ENCODE results near the gene TP53BP2. TPM values are rescaled to one million over a fixed set of nuclear protein-coding genes. Genes with fewer than 3 reads are reported as not detected.

Gene TP53BP2
- total RNA-seq, 6 experiments from 2014 or later = 21.6 to 30.1 (median 26.4) TPM

- Mint-ChIP-seq H3K4me3 (peak overlapping the region; percentile 69), H3K4me1 (ENCODE audit: low read depth) (peaks cover 65% of the 10 kb centered on the region), H3K9me3 (no peaks in the 10 kb centered on the region), H3K36me3 (ENCODE audit: low read depth) (peaks cover 55% of the 10 kb centered on the region), H3K27ac (peak overlapping the region; percentile 90), H3K27me3 (ENCODE audit: insufficient read depth) (no peaks in the 10 kb centered on the region; the same call in 1 of the 2 replicates)
- TF ChIP-seq CTCF (IDR thresholded peaks at IDR 0.05) = no peak
- no peak for DNase-seq
Measured at GRCh38 chr1:223770621-223771315, 75.0 kb downstream of the TP53BP2 start.

GRCh38 chr1:223765719-223766340 lies 79.9 kb downstream of the TP53BP2 start:
- no peaks in the 10 kb centered on the region for H3K9me3 Mint-ChIP-seq
- peaks cover 64% of the 10 kb centered on the region for H3K36me3 Mint-ChIP-seq (ENCODE audit: low read depth)
- H3K4me1 Mint-ChIP-seq (ENCODE audit: low read depth) = peaks cover 39% of the 10 kb centered on the region
- no peak for DNase-seq
- H3K27me3 Mint-ChIP-seq (ENCODE audit: insufficient read depth) = peaks cover 5% of the 10 kb centered on the region; the same call in 1 of the 2 replicates
- H3K27ac Mint-ChIP-seq = peak overlapping the region; percentile 42; the same call in 1 of the 2 replicates
- TF ChIP-seq CTCF (IDR thresholded peaks at IDR 0.05) = no peak
- H3K4me3 Mint-ChIP-seq = no peak overlapping the region

GRCh38 chr1:223765036-223765718 lies 80.6 kb downstream of the TP53BP2 start:
- no peak overlapping the region for H3K4me3 Mint-ChIP-seq
- no peak for TF ChIP-seq CTCF (IDR thresholded peaks at IDR 0.05)
- H3K27me3 Mint-ChIP-seq (ENCODE audit: insufficient read depth) = peaks cover 6% of the 10 kb centered on the region; the same call in 1 of the 2 replicates
- H3K4me1 Mint-ChIP-seq (ENCODE audit: low read depth) = peaks cover 33% of the 10 kb centered on the region
- no peaks in the 10 kb centered on the region for H3K9me3 Mint-ChIP-seq
- peak; percentile 56 for DNase-seq
- peak overlapping the region; percentile 71 for H3K27ac Mint-ChIP-seq
- peaks cover 60% of the 10 kb centered on the region for H3K36me3 Mint-ChIP-seq (ENCODE audit: low read depth)

- no peaks in the 10 kb centered on the region for H3K9me3 Mint-ChIP-seq
- no peak for TF ChIP-seq CTCF (IDR thresholded peaks at IDR 0.05)
- peak overlapping the region; percentile 48 for H3K27ac Mint-ChIP-seq
- H3K27me3 Mint-ChIP-seq (ENCODE audit: insufficient read depth) = peaks cover 9% of the 10 kb centered on the region; the same call in 1 of the 2 replicates
- H3K4me3 Mint-ChIP-seq = no peak overlapping the region
- H3K4me1 Mint-ChIP-seq (ENCODE audit: low read depth) = peaks cover 20% of the 10 kb centered on the region; the same call in 1 of the 2 replicates
- DNase-seq = no peak
- peaks cover 60% of the 10 kb centered on the region for H3K36me3 Mint-ChIP-seq (ENCODE audit: low read depth)
Measured at GRCh38 chr1:223763881-223764280, 81.9 kb downstream of the TP53BP2 start.

- no peak overlapping the region for H3K4me3 Mint-ChIP-seq
- peaks cover 57% of the 10 kb centered on the region for H3K36me3 Mint-ChIP-seq (ENCODE audit: low read depth)
- DNase-seq = no peak
- no peak for TF ChIP-seq CTCF (IDR thresholded peaks at IDR 0.05)
- H3K27me3 Mint-ChIP-seq (ENCODE audit: insufficient read depth) = peaks cover 9% of the 10 kb centered on the region; the same call in 1 of the 2 replicates
- H3K4me1 Mint-ChIP-seq (ENCODE audit: low read depth) = 0 out of 2 replicates have a peak, but pooled peaks cover 18% of the 10 kb centered on the region
- H3K27ac Mint-ChIP-seq = peak overlapping the region; percentile 48
- no peaks in the 10 kb centered on the region for H3K9me3 Mint-ChIP-seq
Measured at GRCh38 chr1:223763251-223763650, 82.5 kb downstream of the TP53BP2 start.
